Measurements from ENCODE around the gene GALNTL6. TPM values are rescaled to one million over a fixed set of nuclear protein-coding genes. Genes with fewer than 3 reads are reported as not detected.

GALNTL6 gene
- total and polyA plus RNA-seq, 7 experiments from 2014 or later: not detected

DNA sequence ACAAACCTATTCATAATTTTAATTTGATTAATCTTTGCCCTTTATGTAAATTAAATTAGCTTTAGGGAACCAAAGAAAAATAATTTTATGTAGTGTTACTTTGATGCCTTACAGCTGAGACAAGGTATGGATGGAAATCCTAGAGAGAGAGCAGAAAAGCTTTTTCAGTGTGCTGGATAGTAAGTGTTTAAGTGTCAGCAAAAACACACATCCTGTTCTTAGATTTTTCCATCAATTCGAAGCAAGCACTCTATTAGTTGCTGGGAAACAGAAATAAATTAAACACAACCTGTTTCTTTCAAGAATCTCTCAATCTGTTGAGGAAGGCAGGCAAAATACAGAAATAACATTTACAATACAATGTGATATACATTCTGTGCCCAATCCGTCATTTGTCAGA, 327.8 kb downstream of the GALNTL6 start:
- H3K27me3 ChIP-seq (ENCODE audit: control insufficient read depth in 2 of 2, insufficient read depth in 2 of 2, low read length in 2 of 2): no peaks in the 10 kb centered on the region
- no peak overlapping the region for H3K27ac ChIP-seq (ENCODE audit: low read depth, low read length)
- Mint-ChIP-seq H3K27ac (no peak overlapping the region), H3K4me1 (no peaks in the 10 kb centered on the region), H3K36me3 (no peaks in the 10 kb centered on the region), H3K9me3 (peaks cover 0 to 6% (median 0%) of the 10 kb centered on the region in 11 donors), H3K4me3 (no peak overlapping the region), H3K27me3 (no peaks in the 10 kb centered on the region)
- H3K36me3 ChIP-seq (ENCODE audit: control insufficient read depth in 2 of 3, insufficient read depth in 3 of 3, low read length in 3 of 3): no peaks in the 10 kb centered on the region
- DNase-seq (no peak), ATAC-seq (no peak)
- CTCF ChIA-PET: no interaction called here
- intact Hi-C loops (cut with micrococcal nuclease): no loop called here
- POLR2A ChIA-PET: no interaction called here
- H3K4me3 ChIP-seq (ENCODE audit: low read length): no peak overlapping the region
- H3K9me3 ChIP-seq (ENCODE audit: control insufficient read depth in 2 of 3, low read length in 3 of 3): no peaks in the 10 kb centered on the region
- H3K4me1 ChIP-seq (ENCODE audit: control insufficient read depth in 2 of 2, insufficient read depth in 2 of 2, low read length in 2 of 2): no peaks in the 10 kb centered on the region

DNA sequence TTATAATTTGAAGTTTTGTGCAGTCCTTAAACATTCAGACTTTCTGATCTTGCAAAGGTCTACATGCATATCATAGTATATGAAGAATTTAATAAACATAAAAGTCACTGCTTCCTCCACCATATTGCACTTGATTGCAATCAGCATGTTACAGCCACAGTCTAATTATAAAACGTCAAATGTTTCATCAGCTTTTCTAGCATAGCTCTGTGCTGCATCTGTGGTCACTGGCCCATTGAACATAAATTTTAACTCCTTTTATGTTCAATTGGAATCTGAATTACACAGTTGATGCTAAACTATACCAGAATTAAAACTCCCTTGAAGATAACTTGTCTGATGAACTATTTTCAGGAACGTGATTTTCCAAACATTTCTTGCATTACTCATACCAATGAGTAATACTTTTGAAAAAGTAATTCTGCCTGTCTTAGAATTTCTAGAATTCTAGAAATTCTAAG, 329.1 kb downstream of the GALNTL6 start:
- POLR2A ChIA-PET: no interaction called here
- DNase-seq: no peak

DNA sequence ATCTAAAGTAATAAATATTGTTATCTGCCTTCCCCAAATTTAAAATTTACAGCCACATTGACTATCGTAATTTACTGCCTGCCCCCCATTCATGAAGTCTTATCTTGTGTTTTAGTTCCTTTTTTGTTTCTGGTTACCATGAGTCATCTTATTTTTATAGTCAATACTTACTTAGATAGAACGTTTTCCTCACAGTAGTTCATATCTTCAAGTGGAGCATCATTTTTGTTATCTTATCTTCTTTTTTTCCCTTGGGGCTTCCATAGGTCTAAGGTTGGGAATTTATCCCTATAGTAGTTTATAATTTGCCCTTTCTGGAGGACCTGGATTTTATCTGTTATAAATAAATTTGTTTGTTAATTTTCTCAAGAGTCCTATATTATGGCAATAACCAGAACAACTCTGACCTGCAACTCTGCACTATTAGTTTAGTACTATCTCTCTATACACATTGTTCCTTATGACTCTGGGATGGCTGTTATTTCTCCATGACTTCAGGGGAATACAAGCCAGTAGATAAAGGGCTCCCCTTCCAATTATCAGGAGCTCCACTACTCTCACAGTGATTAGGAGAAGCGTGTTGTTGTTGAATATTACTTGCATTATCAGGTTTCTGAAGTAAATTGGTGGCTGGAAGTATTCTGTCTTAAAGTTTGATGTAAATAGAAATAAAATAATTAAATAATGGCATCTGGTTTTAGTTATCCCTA, 330.6 kb downstream of the GALNTL6 start:
- H3K9me3 Mint-ChIP-seq: peaks cover 0 to 6% (median 0%) of the 10 kb centered on the region in 11 donors
- no peaks in the 10 kb centered on the region for H3K9me3 ChIP-seq (ENCODE audit: control insufficient read depth in 2 of 3, low read length in 3 of 3)
- no peaks in the 10 kb centered on the region for H3K27me3 Mint-ChIP-seq
- H3K27me3 ChIP-seq (ENCODE audit: control insufficient read depth in 2 of 2, insufficient read depth in 2 of 2, low read length in 2 of 2): no peaks in the 10 kb centered on the region
- no peak overlapping the region for H3K4me3 Mint-ChIP-seq
- H3K4me1 ChIP-seq (ENCODE audit: control insufficient read depth in 2 of 2, insufficient read depth in 2 of 2, low read length in 2 of 2): no peaks in the 10 kb centered on the region
- DNase-seq (no peak), ATAC-seq (no peak)
- H3K4me3 ChIP-seq (ENCODE audit: low read length): no peak overlapping the region
- ChIA-PET CTCF (no interaction called here), POLR2A (no interaction called here)
- no peaks in the 10 kb centered on the region for H3K36me3 Mint-ChIP-seq
- H3K27ac Mint-ChIP-seq: no peak overlapping the region
- no peaks in the 10 kb centered on the region for H3K36me3 ChIP-seq (ENCODE audit: control insufficient read depth in 2 of 3, insufficient read depth in 3 of 3, low read length in 3 of 3)
- H3K4me1 Mint-ChIP-seq: no peaks in the 10 kb centered on the region
- no peak overlapping the region for H3K27ac ChIP-seq (ENCODE audit: low read depth, low read length)
- intact Hi-C loops (cut with micrococcal nuclease): no loop called here

More for the DNA sequence above, 329.1 kb downstream of the GALNTL6 start:
- no peak overlapping the region for H3K27ac Mint-ChIP-seq
- H3K4me3 Mint-ChIP-seq: no peak overlapping the region
- H3K36me3 Mint-ChIP-seq: no peaks in the 10 kb centered on the region
- Histone ChIP-seq H3K27ac (ENCODE audit: low read depth, low read length) (no peak overlapping the region), H3K4me3 (ENCODE audit: low read length) (no peak overlapping the region), H3K36me3 (ENCODE audit: control insufficient read depth in 2 of 3, insufficient read depth in 3 of 3, low read length in 3 of 3) (no peaks in the 10 kb centered on the region), H3K27me3 (ENCODE audit: control insufficient read depth in 2 of 2, insufficient read depth in 2 of 2, low read length in 2 of 2) (no peaks in the 10 kb centered on the region), H3K4me1 (ENCODE audit: control insufficient read depth in 2 of 2, insufficient read depth in 2 of 2, low read length in 2 of 2) (no peaks in the 10 kb centered on the region), H3K9me3 (ENCODE audit: control insufficient read depth in 2 of 3, low read length in 3 of 3) (no peaks in the 10 kb centered on the region)
- intact Hi-C loops (cut with micrococcal nuclease): no loop called here
- no peaks in the 10 kb centered on the region for H3K27me3 Mint-ChIP-seq
- CTCF ChIA-PET: no interaction called here
- peaks cover 0 to 6% (median 0%) of the 10 kb centered on the region in 11 donors for H3K9me3 Mint-ChIP-seq
- H3K4me1 Mint-ChIP-seq: no peaks in the 10 kb centered on the region
- ATAC-seq: no peak

DNA sequence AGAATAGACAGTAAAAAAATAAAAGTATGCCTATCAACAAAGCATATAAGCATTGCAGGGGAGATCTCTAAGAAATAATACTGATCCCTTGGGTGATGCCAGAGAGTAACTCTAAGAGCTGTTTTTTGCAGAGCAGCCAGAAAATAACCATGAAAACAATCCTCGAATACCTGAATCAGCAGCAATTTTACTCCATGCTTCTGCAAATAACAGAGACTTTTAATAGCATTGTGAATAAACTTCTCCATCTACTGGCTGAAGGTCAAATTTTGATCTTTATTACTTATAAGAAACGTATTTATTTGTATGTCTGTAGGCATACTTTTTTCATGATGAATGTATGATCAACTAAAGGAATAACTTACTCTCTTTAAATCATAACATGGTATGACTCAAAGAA, 334.5 kb downstream of the GALNTL6 start:
- intact Hi-C loops (cut with micrococcal nuclease): no loop called here
- DNase-seq (no peak), ATAC-seq (no peak)
- no peaks in the 10 kb centered on the region for H3K9me3 ChIP-seq (ENCODE audit: control insufficient read depth in 2 of 3, low read length in 3 of 3)
- H3K27ac ChIP-seq (ENCODE audit: low read depth, low read length): no peak overlapping the region
- H3K27me3 ChIP-seq (ENCODE audit: control insufficient read depth in 2 of 2, insufficient read depth in 2 of 2, low read length in 2 of 2): no peaks in the 10 kb centered on the region
- Mint-ChIP-seq H3K36me3 (no peaks in the 10 kb centered on the region), H3K27me3 (no peaks in the 10 kb centered on the region), H3K4me3 (no peak overlapping the region), H3K4me1 (no peaks in the 10 kb centered on the region), H3K27ac (no peak overlapping the region), H3K9me3 (peaks cover 0 to 6% (median 0%) of the 10 kb centered on the region in 11 donors)
- no peaks in the 10 kb centered on the region for H3K36me3 ChIP-seq (ENCODE audit: control insufficient read depth in 2 of 3, insufficient read depth in 3 of 3, low read length in 3 of 3)
- H3K4me3 ChIP-seq (ENCODE audit: low read length): no peak overlapping the region
- no peaks in the 10 kb centered on the region for H3K4me1 ChIP-seq (ENCODE audit: control insufficient read depth in 2 of 2, insufficient read depth in 2 of 2, low read length in 2 of 2)
- POLR2A ChIA-PET: no interaction called here
- CTCF ChIA-PET: no interaction called here

DNA sequence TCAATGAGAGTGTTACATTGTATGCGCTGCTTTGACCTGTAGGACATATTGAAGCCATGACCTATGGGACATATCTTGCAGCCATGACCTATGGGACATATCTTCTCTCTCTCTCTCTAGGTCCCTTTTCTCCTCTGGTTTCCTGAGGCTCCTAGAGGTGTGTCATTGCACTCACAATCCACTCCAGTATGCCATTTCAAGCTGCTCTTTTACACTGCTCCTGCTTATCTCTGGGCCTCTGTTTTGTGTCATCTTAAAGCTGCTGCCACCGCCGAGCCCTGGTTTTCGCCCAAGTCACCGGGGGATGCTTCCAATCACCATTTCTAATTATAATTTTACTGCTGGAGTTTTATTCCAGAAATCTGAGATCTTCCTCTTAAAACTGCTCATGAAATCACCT, 336.1 kb downstream of the GALNTL6 start:
- no peaks in the 10 kb centered on the region for H3K27me3 Mint-ChIP-seq
- no peak overlapping the region for H3K27ac ChIP-seq (ENCODE audit: low read depth, low read length)
- ChIA-PET POLR2A (no interaction called here), CTCF (no interaction called here)
- no peak for ATAC-seq
- no peaks in the 10 kb centered on the region for H3K4me1 Mint-ChIP-seq
- no peaks in the 10 kb centered on the region for H3K27me3 ChIP-seq (ENCODE audit: control insufficient read depth in 2 of 2, insufficient read depth in 2 of 2, low read length in 2 of 2)
- H3K36me3 ChIP-seq (ENCODE audit: control insufficient read depth in 2 of 3, insufficient read depth in 3 of 3, low read length in 3 of 3): no peaks in the 10 kb centered on the region
- H3K27ac Mint-ChIP-seq: no peak overlapping the region
- H3K4me3 Mint-ChIP-seq: no peak overlapping the region
- no peaks in the 10 kb centered on the region for H3K4me1 ChIP-seq (ENCODE audit: control insufficient read depth in 2 of 2, insufficient read depth in 2 of 2, low read length in 2 of 2)
- intact Hi-C loops (cut with micrococcal nuclease): no loop called here
- no peak for DNase-seq
- no peaks in the 10 kb centered on the region for H3K9me3 ChIP-seq (ENCODE audit: control insufficient read depth in 2 of 3, low read length in 3 of 3)
- H3K4me3 ChIP-seq (ENCODE audit: low read length): no peak overlapping the region
- H3K9me3 Mint-ChIP-seq: peaks cover 0 to 6% (median 0%) of the 10 kb centered on the region in 11 donors
- H3K36me3 Mint-ChIP-seq: no peaks in the 10 kb centered on the region

DNA sequence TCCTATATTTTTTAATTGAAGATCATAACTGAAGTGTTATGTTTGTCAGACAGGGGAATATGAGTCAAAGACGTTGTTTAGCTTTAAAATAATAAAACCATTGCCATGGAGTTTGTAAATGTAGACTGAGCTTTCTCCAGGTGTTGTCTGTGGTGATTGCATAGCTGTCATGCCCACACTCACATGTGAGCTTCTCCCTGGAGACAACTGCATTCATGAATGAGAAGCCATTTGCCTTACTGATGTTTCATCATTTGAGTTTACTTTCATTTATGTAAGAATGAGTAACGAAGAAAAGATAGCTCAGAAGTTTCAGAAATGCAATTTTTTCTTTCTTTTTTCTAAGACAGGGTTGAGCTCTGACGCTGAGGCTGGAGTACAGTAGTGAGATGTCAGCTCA, 339.1 kb downstream of the GALNTL6 start:
- H3K9me3 Mint-ChIP-seq: peaks cover 0 to 6% (median 0%) of the 10 kb centered on the region in 11 donors
- CTCF ChIA-PET: no interaction called here
- no peak for DNase-seq

DNA sequence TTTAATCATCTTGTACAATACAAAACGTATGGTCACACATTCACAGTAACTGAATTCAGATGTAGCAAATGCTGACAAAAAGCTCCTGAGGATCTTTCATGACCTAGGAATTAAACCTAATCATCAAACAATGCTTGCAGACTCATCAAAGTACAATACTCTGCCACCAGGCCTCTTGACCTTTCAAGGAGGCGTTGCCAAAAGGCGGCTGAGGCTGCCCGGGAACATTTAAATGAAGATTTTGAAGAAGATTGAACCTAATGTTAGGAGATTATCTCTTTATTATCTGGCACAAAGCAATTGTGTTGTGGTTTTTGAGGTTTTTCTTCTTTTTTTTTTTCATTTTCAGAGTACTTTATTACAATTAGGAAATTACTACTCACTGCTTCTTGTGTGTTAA, 340.5 kb downstream of the GALNTL6 start:
- CTCF ChIA-PET: no interaction called here
- Mint-ChIP-seq H3K4me3 (no peak overlapping the region), H3K9me3 (peaks cover 0 to 6% (median 0%) of the 10 kb centered on the region in 11 donors)

More for the DNA sequence above, 339.1 kb downstream of the GALNTL6 start:
- POLR2A ChIA-PET: no interaction called here
- ATAC-seq: no peak
- Histone ChIP-seq H3K27me3 (ENCODE audit: control insufficient read depth in 2 of 2, insufficient read depth in 2 of 2, low read length in 2 of 2) (no peaks in the 10 kb centered on the region), H3K4me1 (ENCODE audit: control insufficient read depth in 2 of 2, insufficient read depth in 2 of 2, low read length in 2 of 2) (no peaks in the 10 kb centered on the region), H3K9me3 (ENCODE audit: control insufficient read depth in 2 of 3, low read length in 3 of 3) (no peaks in the 10 kb centered on the region), H3K36me3 (ENCODE audit: control insufficient read depth in 2 of 3, insufficient read depth in 3 of 3, low read length in 3 of 3) (no peaks in the 10 kb centered on the region), H3K4me3 (ENCODE audit: low read length) (no peak overlapping the region), H3K27ac (ENCODE audit: low read depth, low read length) (no peak overlapping the region)
- Mint-ChIP-seq H3K4me1 (peaks cover 0 to 2% (median 0%) of the 10 kb centered on the region in 7 donors), H3K27me3 (no peaks in the 10 kb centered on the region), H3K27ac (no peak overlapping the region), H3K4me3 (peak overlapping the region in 1 of 10 donors; percentile 41), H3K36me3 (no peaks in the 10 kb centered on the region)
- intact Hi-C loops (cut with micrococcal nuclease): no loop called here

More for the DNA sequence above, 340.5 kb downstream of the GALNTL6 start:
- Mint-ChIP-seq H3K4me1 (peaks cover 0 to 2% (median 0%) of the 10 kb centered on the region in 7 donors), H3K27me3 (no peaks in the 10 kb centered on the region), H3K36me3 (no peaks in the 10 kb centered on the region), H3K27ac (no peak overlapping the region)
- Histone ChIP-seq H3K4me3 (ENCODE audit: low read length) (no peak overlapping the region), H3K27me3 (ENCODE audit: control insufficient read depth in 2 of 2, insufficient read depth in 2 of 2, low read length in 2 of 2) (no peaks in the 10 kb centered on the region), H3K4me1 (ENCODE audit: control insufficient read depth in 2 of 2, insufficient read depth in 2 of 2, low read length in 2 of 2) (no peaks in the 10 kb centered on the region), H3K27ac (ENCODE audit: low read depth, low read length) (no peak overlapping the region), H3K9me3 (ENCODE audit: control insufficient read depth in 2 of 3, low read length in 3 of 3) (no peaks in the 10 kb centered on the region), H3K36me3 (ENCODE audit: control insufficient read depth in 2 of 3, insufficient read depth in 3 of 3, low read length in 3 of 3) (no peaks in the 10 kb centered on the region)
- ATAC-seq (no peak), DNase-seq (no peak)
- intact Hi-C loops (cut with micrococcal nuclease): no loop called here
- POLR2A ChIA-PET: no interaction called here

All from naive thymus-derived CD4-positive, alpha-beta T cell (primary cell).